Uterus (tissue), 2 donors: ENCODE data around the gene GPX4.

Experiments used
- CTCF ChIP-seq, 4 experiments: fragments of 200-600 bp in 2 of 4; fragments of 450-650 bp in 2 of 4; sonication (generic) in 2 of 4; IDR thresholded peaks; one replicate each; pipeline ENCODE4 v1.5.1; 2016 to 2019; ENCODE audit warnings: antibody characterized with exemption in 4 of 4, mild to moderate bottlenecking in 2 of 4, moderate library complexity in 1 of 4
- POLR2A ChIP-seq, 2 donors: fragments of 450-650 bp; IDR thresholded peaks; one replicate each; pipeline ENCODE4 v1.6.1; 2016; ENCODE audit warnings: antibody characterized with exemption in 2 of 2, mild to moderate bottlenecking in 1 of 2, moderate library complexity in 1 of 2

GRCh38 chr19:1151037-1151724, 47.4 kb downstream of the GPX4 start:
- peak in 1 of 2 donors; percentile 25 for TF ChIP-seq POLR2A (IDR thresholded peaks at IDR 0.05)
- no peak for TF ChIP-seq CTCF (IDR thresholded peaks at IDR 0.05)
